Measurements from ENCODE around the gene HBG2. TPM values are rescaled to one million over a fixed set of nuclear protein-coding genes. Genes with fewer than 3 reads are reported as not detected.
A peak's percentile ranks its signal among the peaks of the same experiment; 100 is the strongest.

Gene HBG2
- total and polyA plus RNA-seq, 9 of the 15 experiments (the other 6 are each of a cell fraction or from before 2014, with no cell fraction given) = 1,626 to 58,619 (median 10,515) TPM

GRCh38 chr11:5275369-5276110 lies 21.0 kb upstream of the HBG2 start (continued):
- TF ChIP-seq, protein P1, sequence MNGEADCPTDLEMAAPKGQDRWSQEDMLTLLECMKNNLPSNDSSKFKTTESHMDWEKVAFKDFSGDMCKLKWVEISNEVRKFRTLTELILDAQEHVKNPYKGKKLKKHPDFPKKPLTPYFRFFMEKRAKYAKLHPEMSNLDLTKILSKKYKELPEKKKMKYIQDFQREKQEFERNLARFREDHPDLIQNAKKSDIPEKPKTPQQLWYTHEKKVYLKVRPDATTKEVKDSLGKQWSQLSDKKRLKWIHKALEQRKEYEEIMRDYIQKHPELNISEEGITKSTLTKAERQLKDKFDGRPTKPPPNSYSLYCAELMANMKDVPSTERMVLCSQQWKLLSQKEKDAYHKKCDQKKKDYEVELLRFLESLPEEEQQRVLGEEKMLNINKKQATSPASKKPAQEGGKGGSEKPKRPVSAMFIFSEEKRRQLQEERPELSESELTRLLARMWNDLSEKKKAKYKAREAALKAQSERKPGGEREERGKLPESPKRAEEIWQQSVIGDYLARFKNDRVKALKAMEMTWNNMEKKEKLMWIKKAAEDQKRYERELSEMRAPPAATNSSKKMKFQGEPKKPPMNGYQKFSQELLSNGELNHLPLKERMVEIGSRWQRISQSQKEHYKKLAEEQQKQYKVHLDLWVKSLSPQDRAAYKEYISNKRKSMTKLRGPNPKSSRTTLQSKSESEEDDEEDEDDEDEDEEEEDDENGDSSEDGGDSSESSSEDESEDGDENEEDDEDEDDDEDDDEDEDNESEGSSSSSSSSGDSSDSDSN (IDR thresholded peaks at IDR 0.05; ENCODE audit: borderline replicate concordance in 1 of 2, low read depth in 2 of 2, low read length in 2 of 2) = no peak
- TF ChIP-seq KDM4B (IDR thresholded peaks at IDR 0.05; ENCODE audit: borderline replicate concordance in 2 of 2, low read depth in 1 of 2) = no peak
- TF ChIP-seq FOXA1 (IDR thresholded peaks at IDR 0.05; ENCODE audit: borderline replicate concordance) = no peak
- no peak for TF ChIP-seq SMC3 (conservative IDR thresholded peaks at IDR 0.05; ENCODE audit: insufficient read depth, low read depth, low read length)
- TF ChIP-seq TAL1 (IDR thresholded peaks at IDR 0.05) = peak; percentile 87
- TF ChIP-seq MEIS2 (IDR thresholded peaks at IDR 0.05; ENCODE audit: partially characterized antibody) = peak; percentile 59
- TF ChIP-seq RCOR1 (IDR thresholded peaks at IDR 0.05; ENCODE audit: borderline replicate concordance in 1 of 2, low read depth in 2 of 2, low read length in 2 of 2) = peak in 1 of 2 experiments; percentile 75; a peak in 2 of 4 replicates
- TF ChIP-seq CC2D1A (IDR thresholded peaks at IDR 0.05) = peak; percentile 24; the same call in 1 of the 2 replicates
- TF ChIP-seq FOXO4 (CRISPR knock-in tag; IDR thresholded peaks at IDR 0.05) = no peak
- TF ChIP-seq, protein P2, sequence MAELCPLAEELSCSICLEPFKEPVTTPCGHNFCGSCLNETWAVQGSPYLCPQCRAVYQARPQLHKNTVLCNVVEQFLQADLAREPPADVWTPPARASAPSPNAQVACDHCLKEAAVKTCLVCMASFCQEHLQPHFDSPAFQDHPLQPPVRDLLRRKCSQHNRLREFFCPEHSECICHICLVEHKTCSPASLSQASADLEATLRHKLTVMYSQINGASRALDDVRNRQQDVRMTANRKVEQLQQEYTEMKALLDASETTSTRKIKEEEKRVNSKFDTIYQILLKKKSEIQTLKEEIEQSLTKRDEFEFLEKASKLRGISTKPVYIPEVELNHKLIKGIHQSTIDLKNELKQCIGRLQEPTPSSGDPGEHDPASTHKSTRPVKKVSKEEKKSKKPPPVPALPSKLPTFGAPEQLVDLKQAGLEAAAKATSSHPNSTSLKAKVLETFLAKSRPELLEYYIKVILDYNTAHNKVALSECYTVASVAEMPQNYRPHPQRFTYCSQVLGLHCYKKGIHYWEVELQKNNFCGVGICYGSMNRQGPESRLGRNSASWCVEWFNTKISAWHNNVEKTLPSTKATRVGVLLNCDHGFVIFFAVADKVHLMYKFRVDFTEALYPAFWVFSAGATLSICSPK (IDR thresholded peaks at IDR 0.05; ENCODE audit: borderline replicate concordance) = no peak
- peak; percentile 87 for TF ChIP-seq EP300 (IDR thresholded peaks at IDR 0.05; ENCODE audit: low read length)
- no peak for TF ChIP-seq COPS2 (conservative IDR thresholded peaks at IDR 0.05)
- TF ChIP-seq, protein P3, sequence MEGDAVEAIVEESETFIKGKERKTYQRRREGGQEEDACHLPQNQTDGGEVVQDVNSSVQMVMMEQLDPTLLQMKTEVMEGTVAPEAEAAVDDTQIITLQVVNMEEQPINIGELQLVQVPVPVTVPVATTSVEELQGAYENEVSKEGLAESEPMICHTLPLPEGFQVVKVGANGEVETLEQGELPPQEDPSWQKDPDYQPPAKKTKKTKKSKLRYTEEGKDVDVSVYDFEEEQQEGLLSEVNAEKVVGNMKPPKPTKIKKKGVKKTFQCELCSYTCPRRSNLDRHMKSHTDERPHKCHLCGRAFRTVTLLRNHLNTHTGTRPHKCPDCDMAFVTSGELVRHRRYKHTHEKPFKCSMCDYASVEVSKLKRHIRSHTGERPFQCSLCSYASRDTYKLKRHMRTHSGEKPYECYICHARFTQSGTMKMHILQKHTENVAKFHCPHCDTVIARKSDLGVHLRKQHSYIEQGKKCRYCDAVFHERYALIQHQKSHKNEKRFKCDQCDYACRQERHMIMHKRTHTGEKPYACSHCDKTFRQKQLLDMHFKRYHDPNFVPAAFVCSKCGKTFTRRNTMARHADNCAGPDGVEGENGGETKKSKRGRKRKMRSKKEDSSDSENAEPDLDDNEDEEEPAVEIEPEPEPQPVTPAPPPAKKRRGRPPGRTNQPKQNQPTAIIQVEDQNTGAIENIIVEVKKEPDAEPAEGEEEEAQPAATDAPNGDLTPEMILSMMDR (IDR thresholded peaks at IDR 0.05 in 2 of 3, conservative IDR thresholded peaks at IDR 0.05 in 1 of 3; ENCODE audit: insufficient read depth in 2 of 3, low read depth in 1 of 3, low read length in 3 of 3) = no peak
- TF ChIP-seq HDAC1 (IDR thresholded peaks at IDR 0.05) = peak in 1 of 2 experiments; percentile 75; a peak in 2 of 4 replicates
- TF ChIP-seq CREB1 (IDR thresholded peaks at IDR 0.05) = peak; percentile 70
- TF ChIP-seq CREB1 (CRISPR knock-in tag; IDR thresholded peaks at IDR 0.05) = no peak
- TF ChIP-seq CBX1 (IDR thresholded peaks at IDR 0.05; ENCODE audit: low read depth) = no peak
- peak; percentile 81 for TF ChIP-seq POLR2AphosphoS5 (IDR thresholded peaks at IDR 0.05; ENCODE audit: control insufficient read depth, insufficient read depth, low read depth, low read length)
